Measurements from ENCODE around the gene ABL1.

ABL1 gene

DNA sequence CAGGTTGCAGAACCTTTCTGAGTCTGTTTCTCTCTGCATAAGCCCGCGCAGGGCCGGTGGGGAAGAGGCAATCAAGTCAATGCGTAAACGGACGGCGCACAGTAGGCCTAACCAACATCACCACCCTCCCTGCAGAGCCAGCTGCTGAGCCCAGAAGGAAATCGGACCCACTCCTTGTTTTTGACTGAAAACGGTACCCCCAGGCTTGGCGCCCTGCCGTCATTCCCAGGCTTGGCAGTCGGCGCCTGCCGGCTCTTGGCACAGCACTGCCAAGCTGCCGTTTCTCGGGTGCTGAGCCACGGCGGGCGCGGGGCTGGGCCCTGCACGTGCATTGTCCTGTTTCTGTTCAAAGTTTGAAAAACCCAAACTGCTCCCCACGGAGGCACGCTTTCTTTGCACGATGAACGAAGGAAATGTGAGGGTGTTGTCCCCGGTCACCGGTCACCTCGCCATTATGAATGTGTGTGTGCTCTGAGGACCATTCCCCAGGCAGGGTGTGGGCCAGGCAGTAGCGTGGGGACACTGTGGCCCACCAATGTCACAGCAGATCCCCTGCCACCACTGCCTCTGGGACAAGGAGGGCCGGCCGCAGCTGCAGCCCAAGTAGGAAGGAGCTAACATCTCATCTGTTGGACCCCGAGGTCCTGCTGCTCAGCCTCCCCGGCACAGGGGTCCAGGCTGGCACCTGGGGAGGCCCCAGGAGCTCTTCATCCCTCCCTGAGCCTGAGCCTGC lies 83.9 kb downstream of the ABL1 start:
- TF ChIP-seq, protein P1, sequence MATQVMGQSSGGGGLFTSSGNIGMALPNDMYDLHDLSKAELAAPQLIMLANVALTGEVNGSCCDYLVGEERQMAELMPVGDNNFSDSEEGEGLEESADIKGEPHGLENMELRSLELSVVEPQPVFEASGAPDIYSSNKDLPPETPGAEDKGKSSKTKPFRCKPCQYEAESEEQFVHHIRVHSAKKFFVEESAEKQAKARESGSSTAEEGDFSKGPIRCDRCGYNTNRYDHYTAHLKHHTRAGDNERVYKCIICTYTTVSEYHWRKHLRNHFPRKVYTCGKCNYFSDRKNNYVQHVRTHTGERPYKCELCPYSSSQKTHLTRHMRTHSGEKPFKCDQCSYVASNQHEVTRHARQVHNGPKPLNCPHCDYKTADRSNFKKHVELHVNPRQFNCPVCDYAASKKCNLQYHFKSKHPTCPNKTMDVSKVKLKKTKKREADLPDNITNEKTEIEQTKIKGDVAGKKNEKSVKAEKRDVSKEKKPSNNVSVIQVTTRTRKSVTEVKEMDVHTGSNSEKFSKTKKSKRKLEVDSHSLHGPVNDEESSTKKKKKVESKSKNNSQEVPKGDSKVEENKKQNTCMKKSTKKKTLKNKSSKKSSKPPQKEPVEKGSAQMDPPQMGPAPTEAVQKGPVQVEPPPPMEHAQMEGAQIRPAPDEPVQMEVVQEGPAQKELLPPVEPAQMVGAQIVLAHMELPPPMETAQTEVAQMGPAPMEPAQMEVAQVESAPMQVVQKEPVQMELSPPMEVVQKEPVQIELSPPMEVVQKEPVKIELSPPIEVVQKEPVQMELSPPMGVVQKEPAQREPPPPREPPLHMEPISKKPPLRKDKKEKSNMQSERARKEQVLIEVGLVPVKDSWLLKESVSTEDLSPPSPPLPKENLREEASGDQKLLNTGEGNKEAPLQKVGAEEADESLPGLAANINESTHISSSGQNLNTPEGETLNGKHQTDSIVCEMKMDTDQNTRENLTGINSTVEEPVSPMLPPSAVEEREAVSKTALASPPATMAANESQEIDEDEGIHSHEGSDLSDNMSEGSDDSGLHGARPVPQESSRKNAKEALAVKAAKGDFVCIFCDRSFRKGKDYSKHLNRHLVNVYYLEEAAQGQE (IDR thresholded peaks at IDR 0.05; ENCODE audit: insufficient read depth in 1 of 2, low read depth in 2 of 2, low read length in 2 of 2), result no peak
- TF ChIP-seq SIN3A (IDR thresholded peaks at IDR 0.05; ENCODE audit: borderline replicate concordance, insufficient read depth, low read length) (no peak), FOXP2 (optimal IDR thresholded peaks at IDR 0.05; ENCODE audit: borderline replicate concordance, extremely low read depth, extremely low read length, insufficient read depth) (no peak), POLR2AphosphoS5 (IDR thresholded peaks at IDR 0.05; ENCODE audit: low read depth, low read length) (no peak), TAF1 (IDR thresholded peaks at IDR 0.05; ENCODE audit: borderline replicate concordance, insufficient read depth, low read length) (no peak)

DNA sequence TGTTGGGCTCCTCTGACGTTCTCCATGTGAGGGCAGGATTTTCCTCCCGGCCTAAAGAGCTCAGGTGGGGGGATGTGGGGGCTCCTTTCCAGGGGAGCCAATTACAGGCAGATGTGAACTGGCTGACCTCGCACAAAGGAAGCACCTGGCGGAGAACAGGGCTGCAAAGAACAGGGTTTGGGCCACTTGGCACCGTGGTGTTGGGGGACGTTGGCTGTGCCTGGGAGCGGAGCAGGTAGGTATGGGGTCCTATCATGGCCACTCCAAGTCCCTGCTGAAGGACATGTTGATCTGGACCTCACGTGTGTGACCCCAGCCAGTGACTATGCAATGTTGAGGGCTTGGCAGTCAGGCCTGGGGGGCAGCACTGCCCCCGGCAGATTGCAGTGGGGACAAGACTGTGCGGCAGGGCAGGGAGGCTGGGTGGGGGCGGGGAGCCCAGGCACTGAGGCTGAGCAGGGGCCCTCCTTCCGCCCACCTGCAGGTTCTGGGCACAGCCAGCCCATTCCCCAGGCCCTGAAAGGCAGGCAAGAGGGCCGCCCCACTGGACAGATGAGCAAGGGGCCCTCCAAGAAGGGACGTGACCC lies 84.6 kb downstream of the ABL1 start:
- TF ChIP-seq SIN3A (IDR thresholded peaks at IDR 0.05; ENCODE audit: borderline replicate concordance, insufficient read depth, low read length) (no peak), FOXP2 (optimal IDR thresholded peaks at IDR 0.05; ENCODE audit: borderline replicate concordance, extremely low read depth, extremely low read length, insufficient read depth) (no peak), TAF1 (IDR thresholded peaks at IDR 0.05; ENCODE audit: borderline replicate concordance, insufficient read depth, low read length) (no peak), POLR2AphosphoS5 (IDR thresholded peaks at IDR 0.05; ENCODE audit: low read depth, low read length) (no peak)
- TF ChIP-seq, protein P1 (IDR thresholded peaks at IDR 0.05; ENCODE audit: insufficient read depth in 1 of 2, low read depth in 2 of 2, low read length in 2 of 2), result no peak

DNA sequence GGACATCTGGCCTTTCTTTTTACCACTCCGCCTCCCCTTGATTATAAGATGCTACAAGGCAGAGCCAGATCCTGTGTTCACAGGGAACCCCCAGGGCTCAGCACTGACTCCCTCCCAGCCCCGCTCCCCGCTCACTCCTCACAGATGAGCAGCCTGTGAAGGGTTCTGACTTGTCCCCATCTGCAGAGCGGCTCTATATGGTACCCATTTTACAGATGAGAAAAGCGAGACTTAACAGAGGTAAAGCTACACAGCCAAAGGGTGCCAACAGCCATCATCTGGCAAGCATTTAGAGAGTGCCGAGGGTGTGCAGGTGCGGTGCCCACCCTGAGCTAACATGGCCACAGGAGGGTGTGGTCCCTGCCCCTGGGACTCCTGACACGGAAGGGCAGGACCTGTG lies 85.2 kb downstream of the ABL1 start:
- TF ChIP-seq SIN3A (IDR thresholded peaks at IDR 0.05; ENCODE audit: borderline replicate concordance, insufficient read depth, low read length), result no peak
- no peak for TF ChIP-seq POLR2AphosphoS5 (IDR thresholded peaks at IDR 0.05; ENCODE audit: low read depth, low read length)
- TF ChIP-seq, protein P1 (IDR thresholded peaks at IDR 0.05; ENCODE audit: insufficient read depth in 1 of 2, low read depth in 2 of 2, low read length in 2 of 2), result no peak
- TF ChIP-seq TAF1 (IDR thresholded peaks at IDR 0.05; ENCODE audit: borderline replicate concordance, insufficient read depth, low read length), result no peak
- no peak for TF ChIP-seq FOXP2 (optimal IDR thresholded peaks at IDR 0.05; ENCODE audit: borderline replicate concordance, extremely low read depth, extremely low read length, insufficient read depth)

DNA sequence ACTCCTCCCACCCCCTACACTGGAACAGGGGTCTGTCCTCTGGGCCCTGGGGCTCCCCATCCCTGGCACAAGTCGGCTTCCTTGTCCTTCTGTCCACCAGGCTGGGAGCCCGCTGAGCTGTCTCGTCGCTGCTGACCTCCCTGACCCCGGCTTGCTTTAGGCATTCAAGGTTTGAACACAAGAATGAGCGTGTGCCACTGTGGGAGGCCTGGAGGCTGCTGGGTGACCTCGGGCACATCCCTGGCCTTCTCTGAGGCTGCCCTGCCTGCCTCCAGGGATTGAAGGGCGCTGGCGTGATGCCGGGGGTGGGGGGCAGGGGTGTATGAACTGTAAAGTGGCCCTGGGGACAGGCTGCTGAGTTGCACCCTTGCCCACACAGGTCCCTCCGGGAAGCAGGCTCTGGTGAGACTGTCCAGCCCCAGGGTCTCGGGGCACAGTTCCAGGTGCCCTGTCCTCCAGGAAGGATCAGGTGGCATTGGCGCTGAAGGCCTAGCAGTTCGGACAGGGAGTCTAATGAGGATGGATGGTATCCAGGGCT lies 85.8 kb downstream of the ABL1 start:
- TF ChIP-seq, protein P1 (IDR thresholded peaks at IDR 0.05; ENCODE audit: insufficient read depth in 1 of 2, low read depth in 2 of 2, low read length in 2 of 2), result no peak
- TF ChIP-seq FOXP2 (optimal IDR thresholded peaks at IDR 0.05; ENCODE audit: borderline replicate concordance, extremely low read depth, extremely low read length, insufficient read depth) (no peak), POLR2AphosphoS5 (IDR thresholded peaks at IDR 0.05; ENCODE audit: low read depth, low read length) (no peak), TAF1 (IDR thresholded peaks at IDR 0.05; ENCODE audit: borderline replicate concordance, insufficient read depth, low read length) (no peak), SIN3A (IDR thresholded peaks at IDR 0.05; ENCODE audit: borderline replicate concordance, insufficient read depth, low read length) (no peak)

Data from PFSK-1 (cell line).